ENCODE data around the gene CCDC179. TPM values are rescaled to one million over a fixed set of nuclear protein-coding genes. Genes with fewer than 3 reads are reported as not detected.
A peak's percentile ranks its signal among the peaks of the same experiment; 100 is the strongest.

The CCDC179 gene
- total RNA-seq, 1 donor from 2014 or later = not detected

DNA sequence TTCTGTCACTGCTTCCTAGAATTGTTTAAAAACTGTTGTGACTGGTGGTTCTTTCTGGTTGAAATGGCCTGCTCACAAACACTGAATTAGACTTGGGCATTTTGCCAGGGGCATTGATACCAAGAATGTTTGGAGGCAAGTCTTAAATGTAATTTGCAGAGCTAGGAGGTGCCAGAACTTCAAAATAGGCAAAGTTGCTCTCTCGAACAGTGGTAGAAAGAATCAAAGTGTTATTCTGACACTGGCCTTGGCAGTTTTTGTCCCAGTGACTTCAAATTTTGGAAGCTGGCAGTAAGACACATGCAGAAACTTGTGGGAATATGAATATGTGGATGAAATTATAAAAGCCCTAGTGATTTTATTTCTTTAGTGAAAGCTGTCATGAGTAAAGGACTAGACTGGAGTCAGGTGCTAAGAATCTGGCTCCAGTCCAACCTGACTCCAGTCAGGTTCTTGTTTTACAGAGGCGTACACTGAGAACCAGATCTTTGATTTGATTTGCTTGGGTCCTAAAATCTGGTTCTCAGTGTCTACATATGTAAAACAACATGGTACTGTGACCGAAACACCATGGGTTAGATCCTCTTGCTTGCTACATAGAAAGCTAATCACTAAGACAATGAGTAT, 51.6 kb downstream of the CCDC179 start:
- peak; percentile 36 to 65 for DNase-seq (ENCODE audit: low read depth in 2 of 2)

DNA sequence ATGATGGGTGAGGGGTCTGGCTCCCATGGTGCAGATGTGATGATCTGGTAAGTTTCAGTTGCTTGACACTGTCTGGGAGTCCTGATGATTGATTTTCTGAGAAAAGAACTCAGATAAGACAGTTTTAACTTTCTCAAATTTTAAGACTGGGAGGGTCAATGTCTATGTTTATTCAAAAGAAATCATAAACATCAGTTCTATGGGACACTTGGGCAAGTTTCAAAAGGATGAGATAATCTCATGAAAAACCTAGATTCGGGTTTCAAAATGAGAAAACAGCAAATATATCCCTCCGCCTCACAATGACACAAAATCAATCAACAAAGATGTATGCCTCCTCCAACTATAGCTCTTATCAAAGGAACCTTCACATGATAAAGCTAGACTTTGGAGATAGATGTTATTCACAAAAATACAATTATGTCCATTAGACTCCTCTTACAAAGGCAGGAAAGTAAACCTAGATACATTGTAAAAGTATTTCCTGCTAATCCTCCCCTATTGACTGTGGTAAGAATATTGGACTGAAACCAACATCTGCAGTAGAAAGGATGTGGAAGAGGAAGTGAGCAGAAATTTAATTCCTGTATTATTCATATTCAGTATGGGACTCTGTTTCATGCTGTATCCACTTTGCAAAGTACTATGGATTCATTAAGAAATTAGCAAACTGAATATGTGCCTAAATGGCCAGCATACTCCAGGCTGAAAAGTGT, 52.3 kb downstream of the CCDC179 start:
- DNase-seq (ENCODE audit: low read depth in 2 of 2) = peak; percentile 87 to 90

DNA sequence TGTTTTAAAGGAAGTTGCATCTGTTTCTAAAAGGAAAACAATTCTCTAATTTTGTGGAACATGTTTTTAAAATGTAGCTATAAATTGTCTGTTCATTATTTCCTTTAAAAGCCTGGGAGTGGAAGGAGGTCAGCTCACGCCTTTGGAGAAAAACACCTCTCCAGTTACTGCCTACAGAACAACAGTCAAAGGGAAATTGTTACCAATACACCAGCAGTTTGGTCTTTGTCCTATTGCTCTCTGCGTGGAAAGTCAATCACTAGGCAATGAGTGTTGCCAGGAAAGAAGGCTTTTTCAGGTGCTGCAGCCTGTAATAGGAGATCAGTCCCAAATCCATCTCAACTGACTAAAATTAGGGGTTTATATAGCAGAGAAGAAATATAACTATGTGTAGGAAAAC, 52.9 kb downstream of the CCDC179 start:
- DNase-seq (ENCODE audit: low read depth in 2 of 2) = peak; percentile 71 to 90

DNA sequence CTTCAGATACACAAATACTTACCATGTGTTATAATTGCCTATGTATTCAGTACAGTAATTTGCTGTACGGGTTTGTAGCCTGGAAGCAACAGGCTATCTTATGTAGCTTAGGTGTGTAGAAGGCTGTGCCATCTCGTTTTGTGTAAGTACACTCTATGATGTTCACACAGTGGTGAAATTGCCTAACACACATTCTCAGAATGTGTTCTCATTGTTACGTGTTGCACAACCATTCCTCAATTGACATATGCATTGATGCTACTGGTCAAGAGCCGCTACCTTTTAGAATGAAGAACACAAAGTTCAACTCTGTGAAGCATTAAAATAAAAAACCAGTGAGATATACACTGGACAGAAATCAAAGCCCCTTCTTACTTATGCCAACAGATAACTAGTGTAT, 57.4 kb downstream of the CCDC179 start:
- DNase-seq (ENCODE audit: low read depth in 2 of 2) = no peak

DNA sequence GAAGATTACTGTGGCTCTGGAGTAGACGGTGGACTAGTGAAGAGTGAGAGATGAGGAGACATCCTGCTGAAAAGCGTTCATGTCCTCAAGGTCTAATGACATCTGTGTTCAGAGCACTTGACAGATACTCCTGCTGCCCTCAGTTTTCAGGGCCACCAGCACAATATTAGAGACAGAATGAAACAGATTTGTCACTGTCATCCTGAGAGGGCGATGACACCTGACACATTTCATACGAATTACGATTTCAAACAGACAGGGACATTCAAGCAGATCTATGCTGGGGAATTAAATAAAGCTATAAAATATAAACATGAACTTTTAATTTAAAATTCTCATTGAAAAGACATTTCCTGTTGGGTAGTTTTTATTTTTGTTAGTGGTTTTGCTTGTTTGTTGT, 59.8 kb downstream of the CCDC179 start:
- no peak for DNase-seq (ENCODE audit: low read depth in 2 of 2)

DNA sequence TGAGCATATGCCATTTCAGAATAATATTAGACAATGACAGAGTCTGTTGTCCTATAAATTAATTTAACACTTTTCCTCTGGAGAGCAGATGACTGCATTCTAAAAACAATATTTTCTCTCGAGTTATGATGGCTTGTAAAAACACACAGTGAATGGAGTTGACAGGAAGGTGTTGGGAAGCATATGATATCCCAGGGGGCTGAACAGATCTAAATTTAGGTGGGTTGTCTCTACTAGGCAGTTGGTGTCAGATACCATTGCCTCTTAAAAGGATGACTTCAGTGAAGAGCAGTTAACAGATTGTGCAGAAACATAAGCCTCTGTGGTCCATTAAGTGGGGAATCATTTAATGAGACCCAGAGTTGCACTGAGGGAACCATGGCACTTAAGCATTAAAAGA, 61.4 kb downstream of the CCDC179 start:
- DNase-seq (ENCODE audit: low read depth in 2 of 2) = peak in 1 of 2 donors; percentile 65

DNA sequence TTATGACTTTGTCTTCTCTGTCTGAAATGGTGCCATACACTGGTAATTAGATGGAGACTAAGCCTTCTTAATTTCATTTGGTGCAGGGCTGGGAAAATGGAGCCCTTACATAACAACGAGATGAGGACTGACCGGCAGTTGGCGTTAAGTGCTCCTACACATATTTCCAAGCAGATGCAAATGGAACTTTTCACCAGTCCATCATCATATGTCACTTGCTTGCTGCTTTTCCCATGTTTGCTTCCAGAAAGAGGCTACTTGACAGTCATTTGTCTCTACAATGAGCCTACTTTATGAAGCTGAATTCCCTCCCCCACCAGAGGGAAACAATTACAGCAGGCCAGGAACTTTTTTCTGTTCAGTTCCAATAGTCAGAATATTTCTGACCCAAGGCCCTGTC, 63.2 kb downstream of the CCDC179 start:
- no peak for DNase-seq (ENCODE audit: low read depth in 2 of 2)

Other genes starting within 250 kb of the CCDC179 start
- 5.7 and 7.3 TPM in 2 replicates for gene FANCF, start 234.7 kb downstream of the CCDC179 start, total RNA-seq
- 0.60 and 0.87 TPM in 2 replicates for gene GAS2, start 193.9 kb downstream of the CCDC179 start, total RNA-seq
- gene SVIP, start 30.7 kb downstream of the CCDC179 start, total RNA-seq = 10.3 and 10.7 TPM in 2 replicates